HG03575 (cell line): ENCODE results near the gene CDK17.
"Not testable (repeated sequence)": the region's sequence is repeated elsewhere in the genome, so short reads cannot be mapped to it uniquely, and the experiment has no call there.

Source experiments
- ATAC-seq: cut with Tn5 transposase; IDR thresholded peaks from one replicate; pipeline ENCODE4 v1.9.1; 2021; ENCODE audit not compliant: unreplicated experiment, insufficient number of reproducible peaks, low FRiP score; ENCODE audit errors: extremely low read depth

The CDK17 gene

GRCh38 chr12:96420277-96420835, 20.1 kb upstream of the CDK17 start:
- ATAC-seq, result no peak

- ATAC-seq, result no peak
Observed at GRCh38 chr12:96419576-96420276, 19.5 kb upstream of the CDK17 start.

GRCh38 chr12:96417688-96418087, 17.4 kb upstream of the CDK17 start:
- not testable (repeated sequence) for ATAC-seq

- no peak for ATAC-seq
Observed at GRCh38 chr12:96416033-96416799, 16.0 kb upstream of the CDK17 start.

- ATAC-seq, result no peak
Observed at GRCh38 chr12:96414637-96415036, 14.4 kb upstream of the CDK17 start.

- no peak for ATAC-seq
Observed at GRCh38 chr12:96412431-96412830, 12.2 kb upstream of the CDK17 start.

- no peak for ATAC-seq
Observed at GRCh38 chr12:96409731-96410130, 9.5 kb upstream of the CDK17 start.

- ATAC-seq, result no peak
Observed at GRCh38 chr12:96408993-96409392, 8.8 kb upstream of the CDK17 start.

- peak; percentile 87 for ATAC-seq
Observed at GRCh38 chr12:96407429-96408097, 7.3 kb upstream of the CDK17 start.

GRCh38 chr12:96404696-96405095, 4.5 kb upstream of the CDK17 start:
- ATAC-seq, result no peak

GRCh38 chr12:96403870-96404269, 3.6 kb upstream of the CDK17 start:
- ATAC-seq, result no peak

- not testable (repeated sequence) for ATAC-seq
Observed at GRCh38 chr12:96402522-96402921, 2.3 kb upstream of the CDK17 start.

GRCh38 chr12:96402061-96402460, 1.8 kb upstream of the CDK17 start:
- ATAC-seq, result no peak

- no peak for ATAC-seq
Observed at GRCh38 chr12:96401076-96401871, 1.0 kb upstream of the CDK17 start.

- ATAC-seq, result no peak
Observed at GRCh38 chr12:96400631-96401075, 414 bp upstream of the CDK17 start.

- ATAC-seq, result no peak
Observed at GRCh38 chr12:96399120-96399918, 920 bp downstream of the CDK17 start.

- ATAC-seq, result no peak
Observed at GRCh38 chr12:96398424-96399119, 1.7 kb downstream of the CDK17 start.
